ENCODE data around the gene TADA2B. TPM values are rescaled to one million over a fixed set of nuclear protein-coding genes. Genes with fewer than 3 reads are reported as not detected.

Gene TADA2B
- polyA plus RNA-seq, 3 donors = 2.0 to 10.2 (median 2.6) TPM

- Histone ChIP-seq H4K20me1 (ENCODE audit: insufficient read depth, low read length) (no peaks in the 10 kb centered on the region), H3K9ac (ENCODE audit: insufficient read depth, low read length, poor library complexity, severe bottlenecking) (no peak overlapping the region), H3K4me3 (replicated peaks in 1 of 3; ENCODE audit: low read depth in 2 of 3, low read length in 3 of 3) (no peak overlapping the region), H3K79me2 (ENCODE audit: insufficient read depth, low read length) (no peaks in the 10 kb centered on the region), H3K27ac (ENCODE audit: low read depth in 1 of 2, low read length in 2 of 2) (no peak overlapping the region), H3K4me2 (replicated peaks; ENCODE audit: extremely low read depth, low read length, poor library complexity, severe bottlenecking) (no peak overlapping the region), H3K36me3 (replicated peaks in 1 of 2; ENCODE audit: control insufficient read depth in 1 of 2, insufficient read depth in 2 of 2, low read length in 2 of 2) (no peaks in the 10 kb centered on the region), H3K27me3 (ENCODE audit: control insufficient read depth in 2 of 2, insufficient read depth in 2 of 2, low read length in 2 of 2) (peaks cover 0 to 18% of the 10 kb centered on the region in 2 donors), H2AFZ (ENCODE audit: insufficient read depth, low read depth, low read length, poor library complexity, severe bottlenecking) (no peak overlapping the region), H3K9me3 (replicated peaks in 1 of 2; ENCODE audit: control insufficient read depth in 1 of 2, insufficient read depth in 1 of 2, low read length in 2 of 2) (no peaks in the 10 kb centered on the region), H3K4me1 (ENCODE audit: control insufficient read depth in 1 of 2, insufficient read depth in 2 of 2, low read length in 2 of 2) (peaks cover 10 to 13% of the 10 kb centered on the region in 2 donors)
- TF ChIP-seq CTCF (IDR thresholded peaks at IDR 0.05) = no peak
- Mint-ChIP-seq H3K9me3 (no peaks in the 10 kb centered on the region), H3K27ac (no peak overlapping the region), H3K4me1 (peaks cover 12% of the 10 kb centered on the region), H3K36me3 (no peaks in the 10 kb centered on the region), H3K27me3 (ENCODE audit: low read depth in 3 of 3) (peaks cover 26 to 35% (median 34%) of the 10 kb centered on the region in 3 donors), H3K4me3 (no peak overlapping the region)
- intact Hi-C loops (cut with micrococcal nuclease) = loop anchor here (5.0 kb wide), 2 partner anchors 86 to 356 kb away; partner anchors contain the start of gene BLOC1S4 (in 1 of the 2)
- no peak for DNase-seq
- 92% methylated on average over 14 of the region's 14 CpGs for WGBS (ENCODE audit: insufficient coverage)
Observed at GRCh38 chr4:7073059-7073458, 29.9 kb downstream of the TADA2B start.

GRCh38 chr4:7073526-7074390 is 30.6 kb downstream of the TADA2B start:
- Histone ChIP-seq H3K4me3 (replicated peaks in 1 of 3; ENCODE audit: low read depth in 2 of 3, low read length in 3 of 3) (no peak overlapping the region), H3K9me3 (replicated peaks in 1 of 2; ENCODE audit: control insufficient read depth in 1 of 2, insufficient read depth in 1 of 2, low read length in 2 of 2) (no peaks in the 10 kb centered on the region), H3K4me1 (ENCODE audit: control insufficient read depth in 1 of 2, insufficient read depth in 2 of 2, low read length in 2 of 2) (peaks cover 7 to 8% of the 10 kb centered on the region in 2 donors), H4K20me1 (ENCODE audit: insufficient read depth, low read length) (no peaks in the 10 kb centered on the region), H3K4me2 (replicated peaks; ENCODE audit: extremely low read depth, low read length, poor library complexity, severe bottlenecking) (no peak overlapping the region), H3K36me3 (replicated peaks in 1 of 2; ENCODE audit: control insufficient read depth in 1 of 2, insufficient read depth in 2 of 2, low read length in 2 of 2) (no peaks in the 10 kb centered on the region), H3K9ac (ENCODE audit: insufficient read depth, low read length, poor library complexity, severe bottlenecking) (no peak overlapping the region), H3K27me3 (ENCODE audit: control insufficient read depth in 2 of 2, insufficient read depth in 2 of 2, low read length in 2 of 2) (peaks cover 0 to 18% of the 10 kb centered on the region in 2 donors), H3K79me2 (ENCODE audit: insufficient read depth, low read length) (no peaks in the 10 kb centered on the region), H3K27ac (ENCODE audit: low read depth in 1 of 2, low read length in 2 of 2) (no peak overlapping the region), H2AFZ (ENCODE audit: insufficient read depth, low read depth, low read length, poor library complexity, severe bottlenecking) (no peak overlapping the region)
- H3K27ac Mint-ChIP-seq = no peak overlapping the region
- H3K36me3 Mint-ChIP-seq = no peaks in the 10 kb centered on the region
- 77% methylated on average over 16 of the region's 18 CpGs for WGBS (ENCODE audit: insufficient coverage)
- TF ChIP-seq CTCF (IDR thresholded peaks at IDR 0.05) = no peak
- intact Hi-C loops (cut with micrococcal nuclease) = loop anchor here (5.0 kb wide), 2 partner anchors 86 to 356 kb away; partner anchors contain the start of gene BLOC1S4 (in 1 of the 2)
- DNase-seq = peak in 2 of 3 donors; percentile 19 to 36
- H3K27me3 Mint-ChIP-seq (ENCODE audit: low read depth in 3 of 3) = peaks cover 26 to 36% (median 34%) of the 10 kb centered on the region in 3 donors
- H3K9me3 Mint-ChIP-seq = no peaks in the 10 kb centered on the region
- no peak overlapping the region for H3K4me3 Mint-ChIP-seq
- peaks cover 9% of the 10 kb centered on the region for H3K4me1 Mint-ChIP-seq
